SH-SY5Y (cell line): ENCODE data around the gene TCP11L1.

Experiments used
- GATA2 ChIP-seq: IDR thresholded peaks from 2 replicates; pipeline ENCODE4 v1.6.1; 2011; ENCODE audit warnings: mild to moderate bottlenecking, low read depth, low read length
- GATA3 ChIP-seq: IDR thresholded peaks from 2 replicates; pipeline ENCODE4 v1.6.1; 2011; ENCODE audit warnings: low read depth, mild to moderate bottlenecking, low read length, moderate library complexity

GRCh38 chr11:33040033-33040861 is 875 bp downstream of the TCP11L1 start:
- TF ChIP-seq GATA3 (no peak), GATA2 (no peak)
